ENCODE measurements around the gene FBXO42.

The FBXO42 gene

DNA sequence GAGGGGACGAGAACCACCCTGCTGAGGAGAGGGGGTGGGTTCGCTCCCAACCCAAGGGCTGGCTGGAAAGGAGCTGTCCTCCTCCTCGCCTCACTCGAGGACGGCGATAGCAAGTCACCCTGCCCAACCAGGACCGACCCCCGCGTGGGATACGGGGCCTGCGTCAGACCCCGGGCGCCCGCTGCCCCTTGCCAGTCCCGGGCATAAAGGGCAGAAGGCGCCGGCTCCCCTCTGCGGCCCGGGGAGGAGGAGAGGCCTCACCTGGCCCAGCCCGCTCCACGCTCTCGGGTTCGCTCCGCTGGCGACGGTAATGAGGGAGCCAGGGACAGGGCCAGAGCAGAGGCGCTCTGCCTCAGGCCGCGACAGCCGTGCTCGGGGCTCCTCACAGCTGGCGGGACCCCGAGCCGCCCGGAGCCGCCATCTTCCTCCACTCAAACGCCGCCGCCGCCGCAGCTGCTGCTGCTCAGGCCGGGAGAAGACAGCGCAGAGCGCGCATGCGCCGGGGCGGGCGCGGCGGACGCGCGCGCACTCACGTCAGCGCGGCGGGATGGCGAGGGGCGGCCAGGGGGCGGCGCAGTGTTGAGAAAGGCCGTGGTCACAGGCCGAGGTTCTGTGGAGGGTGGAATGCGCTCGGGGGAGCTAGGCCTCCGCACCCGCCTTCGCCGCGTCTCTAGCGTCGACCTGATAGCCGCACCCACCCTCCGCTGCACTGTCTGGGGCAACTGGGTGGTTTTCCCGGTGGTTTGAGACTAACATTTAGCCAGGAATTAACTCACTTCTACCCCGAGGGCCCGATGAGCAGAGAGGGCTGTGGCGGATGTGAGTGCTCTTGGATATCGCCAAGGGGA, at the start of gene FBXO42:
Gene FBXO42, minus strand, starts transcription at position 487 of the 848 bp plus-strand sequence. CDS start 37,062 bp downstream, outside the sequence.
- peak; percentile 63 for DNase-seq

DNA sequence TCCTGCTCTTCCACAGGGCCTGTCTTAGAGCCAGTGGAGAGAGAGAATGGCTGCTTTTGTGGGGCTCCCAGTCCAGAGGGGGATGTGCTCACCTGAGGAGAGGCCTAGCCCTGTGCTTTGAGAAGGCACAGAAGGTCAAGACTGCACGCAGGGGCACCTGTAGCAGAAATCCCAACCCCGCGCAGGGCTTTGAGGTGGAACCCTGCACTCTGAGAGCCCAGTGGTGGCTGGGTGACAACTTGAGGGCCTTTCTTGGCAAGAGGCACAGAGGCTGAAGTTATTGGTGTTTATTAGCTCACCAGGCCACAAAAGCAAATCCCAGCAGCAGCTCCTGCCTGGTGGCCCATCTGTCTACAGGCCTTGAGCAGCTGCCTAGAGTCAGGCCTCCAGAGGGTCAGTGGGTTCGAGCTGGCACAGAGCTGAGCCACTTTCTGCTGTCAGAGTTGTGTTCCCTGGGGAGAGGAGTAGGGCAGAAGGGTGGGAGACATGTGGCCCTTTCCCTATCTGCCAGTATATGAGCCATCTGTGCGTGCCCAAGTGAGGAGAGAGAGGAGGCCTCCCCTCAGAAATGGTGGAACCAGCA, 46.2 kb upstream of the FBXO42 start:
- peak; percentile 77 for DNase-seq

DNA sequence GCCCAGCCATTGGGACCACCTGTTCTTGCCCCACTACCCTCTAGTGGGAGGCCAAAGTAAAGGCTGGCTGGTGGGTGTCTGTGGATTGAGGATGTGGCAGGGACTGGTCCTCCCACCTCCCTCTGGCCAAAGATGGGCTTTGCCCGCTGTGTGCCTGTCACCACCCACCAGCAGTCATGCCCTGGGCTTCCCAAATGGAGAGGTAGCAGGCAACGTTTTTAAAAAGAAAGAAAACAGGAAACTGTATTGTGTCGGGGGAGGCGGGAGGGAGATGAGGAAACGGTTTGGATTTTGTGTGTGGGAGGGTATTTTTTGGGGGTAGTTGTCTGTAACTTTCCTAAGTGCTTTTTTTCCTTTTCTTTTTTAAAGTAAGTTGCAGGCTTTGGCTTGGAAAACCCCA, 44.8 kb upstream of the FBXO42 start:
- DNase-seq, result no peak

DNA sequence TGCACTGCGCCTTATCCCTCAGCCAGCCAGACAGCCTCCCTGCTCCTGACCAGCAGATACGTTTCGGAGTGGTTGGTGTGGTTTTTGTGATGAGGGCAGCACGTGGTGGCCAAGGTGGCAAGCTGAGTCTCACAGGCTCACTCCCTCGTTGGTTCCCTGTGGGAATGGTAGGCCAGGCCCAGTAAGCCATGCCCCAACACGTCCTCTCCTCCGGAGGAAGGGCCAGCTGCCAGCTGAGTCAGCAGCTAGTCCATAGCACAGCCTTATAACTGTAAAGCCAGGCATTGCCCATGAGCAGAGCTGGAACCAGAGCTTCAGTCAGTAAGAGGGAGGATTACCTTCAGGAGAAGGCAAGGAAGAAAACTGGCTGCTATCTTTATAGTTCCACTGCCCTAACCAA, 44.3 kb upstream of the FBXO42 start:
- DNase-seq, result no peak

DNA sequence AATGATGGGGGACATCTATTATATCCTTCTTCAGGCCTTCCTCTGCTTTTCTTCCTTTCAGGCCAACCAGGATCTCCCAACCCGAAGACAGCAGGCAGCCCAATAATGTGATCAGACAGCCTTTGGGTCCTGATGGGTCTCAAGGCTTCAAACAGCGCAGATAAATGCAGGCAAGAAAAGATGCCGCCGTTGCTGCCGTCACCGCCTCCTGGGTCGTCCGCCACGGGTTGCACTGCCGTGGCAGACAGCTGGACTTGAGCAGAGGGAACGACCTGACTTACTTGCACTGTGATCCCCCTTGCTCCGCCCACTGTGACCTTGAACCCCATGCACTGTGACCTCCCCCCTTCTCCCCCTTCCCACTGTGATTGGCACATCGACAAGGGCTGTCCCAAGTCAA, 42.7 kb upstream of the FBXO42 start:
- no peak for DNase-seq

DNA sequence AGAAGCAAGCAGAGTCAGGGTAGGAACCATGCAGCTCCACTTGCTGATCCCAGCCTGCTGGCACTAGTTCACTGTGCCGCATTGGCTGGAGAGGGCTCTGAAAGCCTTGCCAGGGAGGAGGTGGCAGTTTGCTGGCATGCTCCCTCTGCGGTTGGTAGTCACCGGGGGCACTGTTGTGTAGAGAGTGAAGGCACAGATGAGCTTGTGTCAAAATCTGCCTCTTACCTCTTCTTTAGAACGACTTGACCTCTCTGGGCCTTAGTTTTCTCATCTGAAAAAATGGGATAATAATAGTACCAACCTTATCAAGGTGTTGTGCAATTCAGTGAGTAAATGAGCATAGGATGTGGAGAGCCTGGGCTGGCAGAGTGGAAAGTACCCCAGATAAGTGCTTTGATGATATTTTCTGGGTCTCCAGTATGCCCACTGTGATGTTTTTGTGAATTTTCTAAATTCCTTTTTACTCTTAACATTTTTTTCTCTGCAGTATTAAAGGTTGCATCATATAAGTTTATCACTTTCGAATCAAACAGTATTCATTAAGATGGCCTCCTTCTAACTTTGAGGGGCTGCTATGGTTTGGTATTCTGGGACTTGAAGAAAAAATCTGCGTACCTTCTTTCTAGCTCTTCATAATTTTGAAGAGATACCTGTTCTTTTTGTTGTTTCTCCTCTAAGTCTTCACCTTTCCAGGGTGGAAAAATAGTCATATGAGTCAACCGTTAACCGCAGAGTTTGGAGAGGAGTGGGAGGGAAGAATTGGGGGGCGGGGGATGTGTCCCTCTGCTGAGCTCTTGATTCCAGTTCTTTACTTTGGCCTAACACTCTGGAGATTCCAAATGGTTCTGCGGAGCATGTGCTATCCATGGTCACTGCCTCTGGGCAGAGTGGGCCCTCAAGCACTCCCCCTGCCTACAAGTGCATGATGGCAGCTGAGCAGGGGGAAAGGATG, 41.6 kb upstream of the FBXO42 start:
- no peak for DNase-seq

DNA sequence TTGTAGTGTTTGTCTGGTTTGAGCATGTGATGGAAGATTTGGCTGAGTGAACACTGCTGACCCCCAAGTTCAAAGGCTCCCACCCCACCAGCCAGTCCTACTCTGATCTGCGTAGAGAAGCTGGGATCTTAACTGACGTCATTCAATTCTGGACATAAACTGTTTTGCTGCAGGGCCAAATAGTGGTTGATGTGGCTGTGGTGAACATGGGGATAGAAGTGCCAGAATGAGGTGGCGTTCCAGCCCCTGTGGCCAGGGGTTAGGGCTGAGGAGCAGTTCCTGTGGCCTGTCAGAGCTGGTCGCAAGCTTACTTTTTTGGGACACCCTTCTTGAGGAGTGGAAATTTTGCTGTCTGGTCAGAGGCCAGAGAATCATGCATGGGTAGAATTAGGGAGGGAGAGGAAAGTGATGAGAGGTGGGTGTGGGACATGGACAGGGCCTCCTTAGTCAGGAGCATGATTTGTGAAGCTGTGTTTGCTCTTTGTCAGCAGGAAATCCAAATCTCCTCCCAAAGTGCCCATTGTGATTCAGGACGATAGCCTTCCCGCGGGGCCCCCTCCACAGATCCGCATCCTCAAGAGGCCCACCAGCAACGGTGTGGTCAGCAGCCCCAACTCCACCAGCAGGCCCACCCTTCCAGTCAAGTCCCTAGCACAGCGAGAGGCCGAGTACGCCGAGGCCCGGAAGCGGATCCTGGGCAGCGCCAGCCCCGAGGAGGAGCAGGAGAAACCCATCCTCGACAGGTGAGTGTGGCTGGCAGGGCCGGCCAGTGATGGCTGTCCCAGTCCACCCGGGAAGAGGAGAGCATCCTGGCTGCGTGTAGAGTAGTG, 40.7 kb upstream of the FBXO42 start:
- DNase-seq, result no peak

DNA sequence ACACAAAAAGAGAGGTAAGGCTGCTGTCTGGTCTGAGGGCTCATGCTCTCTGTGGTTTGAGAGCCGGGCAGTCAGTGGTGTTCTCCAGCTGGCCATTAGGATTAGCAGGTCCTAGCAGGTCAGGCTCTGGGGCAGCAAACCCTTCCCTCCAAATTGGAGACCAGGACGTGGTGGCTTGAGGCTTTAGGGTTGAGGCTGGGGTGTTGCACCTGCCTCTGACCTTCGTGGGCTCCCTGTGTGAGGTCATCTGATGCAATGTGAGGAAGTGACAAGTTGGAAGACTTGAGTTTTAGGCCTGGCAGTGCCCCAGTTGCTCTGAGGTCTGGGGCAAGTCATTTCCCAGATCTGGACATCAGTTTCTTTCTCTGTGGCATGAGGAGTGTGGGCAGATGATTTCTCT, 39.1 kb upstream of the FBXO42 start:
- DNase-seq, result no peak

DNA sequence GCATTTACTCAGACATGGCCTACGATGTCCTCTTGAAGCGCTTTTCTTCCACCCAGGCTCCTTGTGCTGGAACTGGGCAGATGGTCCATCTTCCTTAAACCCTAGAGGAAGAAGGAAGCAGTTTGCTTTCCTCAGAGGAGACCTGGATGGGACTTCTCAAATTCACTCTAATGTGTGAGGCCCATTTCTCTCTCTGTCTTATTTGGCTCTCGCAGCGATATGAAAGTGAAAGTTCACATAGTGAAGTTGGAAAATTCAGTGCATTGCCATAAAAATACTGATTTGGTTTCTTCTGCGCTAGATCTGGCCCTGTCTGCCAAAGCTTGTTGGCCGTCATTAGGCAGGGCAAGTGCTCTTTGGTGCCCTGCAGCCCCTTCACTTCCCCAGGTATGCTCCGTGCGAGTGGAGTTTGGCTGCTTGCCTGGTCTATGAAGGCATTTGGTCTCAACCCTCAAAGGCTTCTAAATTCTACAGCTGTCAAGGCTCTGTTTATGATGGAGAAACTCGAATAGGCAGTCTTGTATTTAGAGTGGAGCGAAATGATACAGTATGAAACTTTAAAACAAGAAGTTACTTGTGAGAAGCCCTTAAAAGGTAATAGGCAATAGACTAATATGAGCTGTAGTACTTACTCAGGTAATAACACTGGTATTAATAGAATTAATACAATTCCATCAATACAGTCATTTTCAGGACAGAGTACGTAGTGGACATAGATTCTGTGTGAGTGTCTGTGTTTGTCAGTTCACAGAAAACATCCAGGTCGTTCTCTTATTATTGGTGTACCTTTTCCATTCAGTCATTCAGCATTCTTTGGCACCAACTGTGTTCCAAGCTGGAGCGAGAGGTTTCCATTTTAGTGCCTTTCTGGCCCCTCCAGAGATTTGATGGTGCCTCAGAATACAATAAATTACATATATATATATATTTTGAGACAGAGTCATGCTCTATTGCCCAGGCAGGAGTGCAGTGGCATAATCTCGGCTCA, 35.2 kb upstream of the FBXO42 start:
- no peak for DNase-seq

DNA sequence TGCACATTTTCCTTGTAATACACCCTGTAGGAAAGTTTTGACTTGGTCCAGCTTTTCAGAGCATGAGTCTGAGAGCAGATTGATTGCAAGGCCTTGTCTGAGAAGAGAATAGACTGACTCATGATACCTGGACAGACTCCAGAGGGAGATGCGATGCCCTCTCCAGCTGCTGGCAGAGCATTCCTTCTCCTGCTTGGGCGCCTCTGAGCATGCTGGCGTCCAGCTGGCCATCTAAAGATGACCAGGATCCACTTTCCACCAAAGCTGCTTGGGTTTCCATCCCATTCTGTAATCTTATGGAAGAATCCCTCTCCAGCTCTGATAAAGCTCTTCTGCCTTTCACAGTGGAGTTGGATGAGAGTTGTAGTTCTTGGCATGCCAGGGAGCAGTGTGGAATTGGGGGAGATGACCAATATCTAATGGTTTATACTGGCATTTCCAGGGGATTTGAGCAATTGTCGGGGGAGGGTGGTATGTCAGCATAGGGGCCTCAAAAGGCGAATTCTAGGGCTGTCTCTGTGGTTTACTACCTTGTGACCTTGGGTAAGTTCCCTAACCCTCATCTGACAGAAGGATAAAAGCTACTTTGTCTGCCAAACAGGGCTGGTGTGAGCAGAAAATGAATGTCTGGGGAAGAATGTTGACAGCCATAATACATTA, 34.3 kb upstream of the FBXO42 start:
- DNase-seq, result no peak

DNA sequence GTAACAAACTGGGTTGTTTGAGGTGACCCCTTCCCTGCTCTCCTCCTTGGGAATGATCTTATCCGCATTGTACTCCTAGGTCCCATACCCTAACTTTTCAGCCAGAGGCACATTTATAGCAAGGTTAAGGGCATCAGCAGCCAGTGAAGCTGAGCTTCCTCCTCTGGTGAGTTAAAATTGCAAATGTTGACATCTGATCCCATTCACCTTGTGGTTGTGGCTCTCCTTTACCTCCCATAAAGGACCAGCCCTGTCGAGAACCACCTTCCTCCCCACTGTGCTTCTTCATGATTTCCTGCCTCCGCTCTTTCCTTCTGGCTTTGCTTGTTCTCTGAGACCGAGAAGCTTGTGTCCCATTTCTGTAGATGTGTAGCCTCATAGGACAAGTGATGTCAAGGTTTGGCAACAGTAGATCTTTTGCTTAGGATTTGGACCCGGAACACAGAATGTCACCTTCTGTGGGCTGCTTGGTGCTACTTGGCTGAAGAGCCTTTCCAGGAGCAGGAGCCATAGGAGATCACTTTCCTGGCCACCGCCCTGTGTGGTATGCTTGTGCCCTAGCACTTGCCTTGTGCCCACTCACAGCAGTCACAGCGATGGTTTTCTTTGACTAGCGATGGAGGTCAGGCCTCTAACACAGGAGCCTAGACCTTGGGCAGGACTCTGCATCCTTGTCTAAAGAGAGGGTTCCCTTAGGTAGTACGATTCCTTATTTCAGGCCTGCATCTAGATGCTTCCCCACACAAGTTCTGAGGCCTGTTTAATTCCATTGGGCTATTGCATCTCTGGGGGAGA, 33.6 kb upstream of the FBXO42 start:
- DNase-seq, result no peak

DNA sequence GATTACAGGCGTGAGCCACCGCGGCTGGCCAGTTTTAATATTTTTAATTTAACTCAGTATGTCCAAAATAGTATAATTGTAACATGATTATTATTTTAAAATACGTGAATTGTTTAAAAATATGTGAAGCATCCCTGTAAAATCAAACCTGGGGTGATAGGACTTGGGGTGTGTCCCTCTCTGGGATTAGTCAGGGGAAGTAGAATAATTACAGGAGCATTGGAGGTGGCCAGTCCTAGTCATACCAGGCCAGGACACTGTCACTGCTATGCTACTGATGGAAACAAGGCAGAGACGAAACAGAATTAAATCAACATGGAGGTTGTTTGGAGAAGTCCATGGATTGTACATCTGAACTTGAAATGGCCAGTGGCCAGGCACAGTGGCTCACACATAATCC, 31.6 kb upstream of the FBXO42 start:
- no peak for DNase-seq

DNA sequence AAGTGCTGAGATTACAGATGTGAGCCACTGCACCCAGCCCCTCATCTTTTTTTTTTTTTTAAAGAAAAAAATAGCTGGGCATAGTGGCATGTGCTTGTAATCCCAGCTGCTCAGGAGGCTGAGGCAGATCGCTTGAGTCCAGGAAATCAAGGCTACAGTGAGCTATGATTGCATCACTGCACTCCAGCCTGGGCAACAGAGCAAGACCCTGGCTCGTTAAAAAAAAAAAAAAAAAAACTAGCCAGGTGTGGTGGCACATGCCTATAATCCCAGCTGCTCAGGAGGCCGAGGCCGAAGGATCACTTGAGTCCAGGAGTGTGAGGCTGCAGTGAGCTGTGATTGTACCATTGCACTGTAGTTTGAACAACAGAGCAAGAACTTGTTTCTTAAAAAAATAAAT, 28.6 kb upstream of the FBXO42 start:
- no peak for DNase-seq

DNA sequence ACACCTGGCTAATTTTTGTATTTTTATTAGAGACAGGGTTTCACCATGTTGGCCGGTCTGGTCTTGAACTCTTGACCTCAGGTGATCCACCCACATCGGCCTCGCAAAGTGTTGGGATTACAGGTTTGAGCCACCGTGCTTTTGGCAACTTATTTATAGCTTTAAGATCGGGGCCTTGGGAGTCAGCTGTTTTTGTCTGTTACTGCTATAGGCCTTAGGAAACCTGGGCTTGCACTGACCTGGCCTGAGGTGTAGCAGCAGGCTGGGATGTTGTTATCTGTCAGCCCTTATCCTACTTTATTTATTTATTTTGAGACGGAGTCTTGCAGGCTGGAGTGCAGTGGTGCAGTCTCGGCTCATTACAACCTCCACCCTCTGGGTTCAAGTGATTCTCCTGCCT, 26.2 kb upstream of the FBXO42 start:
- no peak for DNase-seq

DNA sequence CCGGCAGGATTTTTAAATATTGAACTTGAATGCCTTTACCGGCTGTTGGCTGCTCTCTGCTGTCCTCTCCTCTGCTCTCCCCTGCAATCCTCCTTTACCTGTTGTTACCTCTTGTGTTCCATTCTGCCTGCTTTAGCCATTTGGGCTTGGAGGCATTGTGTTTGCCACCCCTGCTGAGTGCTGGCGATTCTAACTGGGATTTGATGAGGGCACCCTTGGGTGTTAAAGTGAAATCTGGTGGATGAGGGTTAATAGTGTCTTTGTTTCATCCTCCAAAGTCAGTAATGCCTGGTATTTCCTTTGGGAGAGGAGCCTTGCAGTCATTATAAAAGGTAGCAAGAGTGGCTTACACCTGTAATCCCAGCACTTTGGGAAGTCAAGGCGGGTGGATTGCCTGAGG, 24.7 kb upstream of the FBXO42 start:
- no peak for DNase-seq

DNA sequence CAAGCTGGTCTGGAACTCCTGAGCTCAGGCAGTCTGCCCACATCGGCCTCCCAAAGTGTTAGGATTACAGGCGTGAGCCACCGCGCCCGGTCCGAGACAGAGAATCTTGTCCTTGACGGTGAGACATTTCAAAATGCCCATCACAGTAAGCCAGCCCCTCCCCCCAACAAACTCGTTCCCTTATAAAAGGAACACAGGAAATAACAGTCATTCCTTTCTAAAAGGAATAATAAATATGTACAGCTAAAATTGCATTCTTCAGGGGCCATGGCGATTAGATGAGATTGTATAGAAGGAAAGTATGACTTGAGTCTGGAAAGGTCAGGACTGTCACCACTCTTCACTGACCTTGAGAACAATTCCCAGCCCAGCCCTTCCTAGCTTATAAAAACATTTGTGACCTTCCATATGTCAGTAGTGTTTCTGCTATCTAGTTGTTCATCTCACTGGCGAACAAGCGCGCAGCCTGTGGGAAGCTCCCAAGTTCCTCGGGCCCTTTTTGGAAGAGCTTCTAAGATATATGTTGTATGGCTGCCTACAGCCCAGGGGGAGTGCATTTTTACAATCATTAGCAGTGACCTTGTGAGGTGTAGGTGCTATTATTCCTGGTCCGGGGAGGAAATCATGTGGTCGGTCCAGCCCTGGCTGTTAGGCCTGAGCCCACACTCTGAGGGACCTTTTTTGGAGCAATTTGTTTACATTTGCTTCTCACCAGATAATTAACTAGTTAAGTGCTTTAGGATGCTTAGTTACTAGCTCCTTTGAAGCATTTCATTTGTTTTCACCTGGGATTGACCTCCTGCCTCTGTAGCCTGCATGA, 23.5 kb upstream of the FBXO42 start:
- DNase-seq, result no peak

DNA sequence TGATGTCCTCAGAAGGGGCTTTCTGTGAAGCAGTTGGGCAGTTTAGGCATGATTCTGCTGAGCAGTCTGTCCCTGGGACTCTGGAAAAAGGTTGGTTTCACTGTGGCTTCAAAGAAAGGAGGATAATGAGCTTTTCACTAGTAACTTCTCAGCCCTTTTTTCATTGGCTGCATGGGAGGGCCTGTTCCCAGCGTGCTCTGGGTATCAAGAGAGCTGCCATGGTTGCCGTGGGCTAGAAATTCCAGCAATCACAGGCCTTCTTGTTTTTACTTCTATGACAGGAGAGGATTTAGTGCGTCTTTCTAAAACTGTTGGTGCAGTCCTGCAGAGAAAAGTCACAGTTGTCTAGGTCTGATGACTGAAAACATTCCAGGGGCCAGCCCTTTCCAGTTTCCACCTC, 22.0 kb upstream of the FBXO42 start:
- no peak for DNase-seq

DNA sequence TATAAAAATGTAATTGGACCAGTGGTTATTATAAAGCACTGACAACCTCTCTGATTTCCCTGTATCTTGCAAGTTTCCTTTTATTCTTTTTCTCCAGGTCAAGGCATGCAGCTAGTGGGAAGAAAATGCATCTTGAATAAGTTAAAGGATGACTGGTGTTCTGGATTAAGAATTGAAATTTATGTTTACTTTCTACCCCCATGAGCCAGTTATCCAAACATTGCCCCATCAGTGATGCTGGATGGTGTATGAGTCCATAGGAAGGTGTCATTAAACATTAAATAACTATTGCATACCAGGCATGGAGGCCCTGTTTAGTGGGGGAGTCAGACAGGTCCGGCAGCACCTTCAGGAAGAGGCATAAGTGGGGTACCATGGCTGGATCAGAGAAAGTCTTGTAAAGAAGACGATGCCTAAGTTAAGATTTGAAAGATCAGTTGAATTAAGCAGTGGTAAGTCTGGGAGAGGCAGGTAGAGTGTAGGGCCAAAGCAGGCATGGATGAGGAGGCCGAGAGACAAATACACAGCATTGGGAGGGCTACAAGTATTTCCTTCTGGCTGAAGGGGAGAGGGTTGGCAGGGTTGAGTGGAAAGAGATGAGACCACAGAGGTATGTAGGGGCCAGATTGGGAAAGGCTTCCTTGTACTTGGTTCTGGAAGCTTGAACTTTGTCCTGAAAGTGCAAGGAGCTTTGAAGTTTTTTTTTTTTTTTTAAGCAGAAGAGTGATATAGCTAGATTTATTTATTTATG, 20.4 kb upstream of the FBXO42 start:
- DNase-seq, result no peak
